HEK293 (cell line): ENCODE results near the gene KCNK17.

ENCODE experiments used
- CTCF ChIA-PET: fragments of 350-600 bp; formaldehyde crosslinking; extraction: SDS; loops from one replicate; lab custom pipeline; 2021; ENCODE audit warnings: antibody characterized with exemption; lab: Yijun Ruan, JAX
- POLR2A ChIA-PET: fragments of 300-600 bp; formaldehyde crosslinking; extraction: SDS; loops from one replicate; lab custom pipeline; 2020; ENCODE audit warnings: antibody characterized with exemption, inconsistent platforms; lab: Yijun Ruan, JAX
- H3K27ac ChIP-seq: fragments of 200-500 bp; sonication (Bioruptor generic); 2 replicates; pipeline ENCODE4 v1.5.1; 2014; ENCODE audit warnings: low read depth, low read length, control low read depth, inconsistent platforms; ENCODE audit errors: extremely low read depth
- H3K36me3 ChIP-seq, 2 experiments: fragments of 200-500 bp in 1 of 2; sonication (Bioruptor generic) in 1 of 2; 1 replicate in 1 of 2; 2 replicates in 1 of 2; pipeline ENCODE4 v1.5.1; 2014 to 2017; ENCODE audit warnings: inconsistent platforms in 2 of 2, low read length in 2 of 2; ENCODE audit not compliant: control insufficient read depth in 2 of 2, insufficient read depth in 1 of 2
- H3K4me1 ChIP-seq: fragments of 200-500 bp; sonication (Bioruptor generic); 2 replicates; pipeline ENCODE4 v1.5.1; 2014; ENCODE audit warnings: mild to moderate bottlenecking, low read length, inconsistent platforms; ENCODE audit not compliant: control insufficient read depth, insufficient read depth
- H3K4me3 ChIP-seq: 2 replicates; pipeline ENCODE4 v1.5.1; 2011; ENCODE audit warnings: low read depth, mild to moderate bottlenecking, control low read depth, low read length, moderate library complexity
- H3K9me3 ChIP-seq: fragments of 200-500 bp; sonication (Bioruptor generic); 2 replicates; pipeline ENCODE4 v1.5.1; 2014; ENCODE audit warnings: low read depth, low read length, inconsistent platforms; ENCODE audit not compliant: control insufficient read depth, insufficient read depth
- BCL11A ChIP-seq: fragments of 450-650 bp; formaldehyde crosslinking; IDR thresholded peaks from 2 replicates; pipeline ENCODE4 v1.5.1; 2016; ENCODE audit warnings: low read depth, missing biosample characterization, missing genetic modification characterization
- SP7 ChIP-seq: fragments of 450-650 bp; formaldehyde crosslinking; IDR thresholded peaks from 2 replicates; pipeline ENCODE4 v1.5.1; 2016; ENCODE audit warnings: missing biosample characterization, missing genetic modification characterization
- ZNF138 ChIP-seq: fragments of 450-650 bp; formaldehyde crosslinking; IDR thresholded peaks from 2 replicates; pipeline ENCODE4 v1.5.1; 2016; ENCODE audit warnings: missing biosample characterization, missing genetic modification characterization, borderline replicate concordance
- ZNF214 ChIP-seq: fragments of 450-650 bp; formaldehyde crosslinking; IDR thresholded peaks from 2 replicates; pipeline ENCODE4 v1.5.1; 2017; ENCODE audit warnings: missing biosample characterization, mild to moderate bottlenecking, missing genetic modification characterization, borderline replicate concordance
- ZNF670 ChIP-seq: fragments of 450-650 bp; formaldehyde crosslinking; IDR thresholded peaks from 2 replicates; pipeline ENCODE4 v1.5.1; 2016; ENCODE audit warnings: missing biosample characterization, missing genetic modification characterization, low read depth
- TF ChIP-seq, protein P1 (sequence below): fragments of 450-650 bp; formaldehyde crosslinking; IDR thresholded peaks from 2 replicates; pipeline ENCODE4 v1.5.1; 2016; ENCODE audit warnings: missing biosample characterization, missing genetic modification characterization, borderline replicate concordance
- TF ChIP-seq, protein P2 (sequence below): IDR thresholded peaks from 2 replicates; pipeline ENCODE4 v1.6.1; 2011; ENCODE audit warnings: mild to moderate bottlenecking, low read depth, low read length, borderline replicate concordance
- TF ChIP-seq, protein P3 (sequence below): fragments of 450-650 bp; formaldehyde crosslinking; IDR thresholded peaks from 2 replicates; pipeline ENCODE4 v1.5.1; 2016; ENCODE audit warnings: missing biosample characterization, missing genetic modification characterization
- TF ChIP-seq, protein P4 (sequence below): fragments of 450-650 bp; formaldehyde crosslinking; IDR thresholded peaks from 2 replicates; pipeline ENCODE4 v1.5.1; 2016; ENCODE audit warnings: missing biosample characterization, missing genetic modification characterization

KCNK17 gene

DNA sequence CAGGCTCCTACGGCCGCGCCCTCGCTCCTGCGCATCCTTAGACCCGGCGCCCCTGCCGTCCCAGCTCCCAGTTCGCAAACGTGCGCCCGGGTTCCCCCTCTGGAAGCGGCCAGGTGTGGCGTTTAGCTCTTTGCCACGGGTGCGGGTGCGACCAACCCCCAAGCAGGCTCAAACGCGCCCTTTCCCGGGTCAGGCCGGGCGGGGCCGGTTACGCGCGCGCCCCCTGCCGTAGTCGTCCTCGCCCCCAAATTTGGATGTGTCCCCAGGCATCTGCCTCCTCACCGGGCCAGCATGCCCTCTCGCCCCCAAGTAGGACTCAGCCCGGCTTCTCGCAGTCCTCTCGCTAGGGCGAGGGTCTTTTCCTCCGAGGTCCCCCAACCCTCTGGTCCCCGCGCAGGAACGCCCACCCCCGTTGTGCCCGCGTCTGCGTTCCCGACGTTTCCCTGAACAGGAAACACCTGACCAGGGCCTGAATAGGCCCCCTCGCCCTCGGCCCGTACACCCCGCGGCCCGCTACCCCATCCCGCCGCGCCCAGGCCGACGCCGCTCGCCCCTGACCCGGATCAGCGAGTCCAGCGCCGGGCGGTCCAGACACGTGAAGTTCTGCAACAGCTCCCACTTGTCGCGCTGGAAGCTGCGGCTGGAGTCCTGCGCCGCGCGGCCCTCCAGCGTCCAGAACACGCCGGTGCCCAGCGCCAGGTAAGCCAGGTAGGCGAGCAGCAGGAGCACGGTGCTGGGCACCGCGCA is 520 bp downstream of the KCNK17 start:
- Histone ChIP-seq H3K27ac (no peak overlapping the region), H3K4me1 (no peaks in the 10 kb centered on the region), H3K4me3 (no peak overlapping the region), H3K36me3 (no peaks in the 10 kb centered on the region), H3K9me3 (no peaks in the 10 kb centered on the region)
- ChIA-PET POLR2A (no interaction called here), CTCF (interaction anchor here (0.9 to 1.3 kb wide), 3 partner anchors 11 to 442 kb away, joined by 3 to 4 read pairs (median 3); no protein-coding TSS in a partner anchor)
- TF ChIP-seq, protein P1, sequence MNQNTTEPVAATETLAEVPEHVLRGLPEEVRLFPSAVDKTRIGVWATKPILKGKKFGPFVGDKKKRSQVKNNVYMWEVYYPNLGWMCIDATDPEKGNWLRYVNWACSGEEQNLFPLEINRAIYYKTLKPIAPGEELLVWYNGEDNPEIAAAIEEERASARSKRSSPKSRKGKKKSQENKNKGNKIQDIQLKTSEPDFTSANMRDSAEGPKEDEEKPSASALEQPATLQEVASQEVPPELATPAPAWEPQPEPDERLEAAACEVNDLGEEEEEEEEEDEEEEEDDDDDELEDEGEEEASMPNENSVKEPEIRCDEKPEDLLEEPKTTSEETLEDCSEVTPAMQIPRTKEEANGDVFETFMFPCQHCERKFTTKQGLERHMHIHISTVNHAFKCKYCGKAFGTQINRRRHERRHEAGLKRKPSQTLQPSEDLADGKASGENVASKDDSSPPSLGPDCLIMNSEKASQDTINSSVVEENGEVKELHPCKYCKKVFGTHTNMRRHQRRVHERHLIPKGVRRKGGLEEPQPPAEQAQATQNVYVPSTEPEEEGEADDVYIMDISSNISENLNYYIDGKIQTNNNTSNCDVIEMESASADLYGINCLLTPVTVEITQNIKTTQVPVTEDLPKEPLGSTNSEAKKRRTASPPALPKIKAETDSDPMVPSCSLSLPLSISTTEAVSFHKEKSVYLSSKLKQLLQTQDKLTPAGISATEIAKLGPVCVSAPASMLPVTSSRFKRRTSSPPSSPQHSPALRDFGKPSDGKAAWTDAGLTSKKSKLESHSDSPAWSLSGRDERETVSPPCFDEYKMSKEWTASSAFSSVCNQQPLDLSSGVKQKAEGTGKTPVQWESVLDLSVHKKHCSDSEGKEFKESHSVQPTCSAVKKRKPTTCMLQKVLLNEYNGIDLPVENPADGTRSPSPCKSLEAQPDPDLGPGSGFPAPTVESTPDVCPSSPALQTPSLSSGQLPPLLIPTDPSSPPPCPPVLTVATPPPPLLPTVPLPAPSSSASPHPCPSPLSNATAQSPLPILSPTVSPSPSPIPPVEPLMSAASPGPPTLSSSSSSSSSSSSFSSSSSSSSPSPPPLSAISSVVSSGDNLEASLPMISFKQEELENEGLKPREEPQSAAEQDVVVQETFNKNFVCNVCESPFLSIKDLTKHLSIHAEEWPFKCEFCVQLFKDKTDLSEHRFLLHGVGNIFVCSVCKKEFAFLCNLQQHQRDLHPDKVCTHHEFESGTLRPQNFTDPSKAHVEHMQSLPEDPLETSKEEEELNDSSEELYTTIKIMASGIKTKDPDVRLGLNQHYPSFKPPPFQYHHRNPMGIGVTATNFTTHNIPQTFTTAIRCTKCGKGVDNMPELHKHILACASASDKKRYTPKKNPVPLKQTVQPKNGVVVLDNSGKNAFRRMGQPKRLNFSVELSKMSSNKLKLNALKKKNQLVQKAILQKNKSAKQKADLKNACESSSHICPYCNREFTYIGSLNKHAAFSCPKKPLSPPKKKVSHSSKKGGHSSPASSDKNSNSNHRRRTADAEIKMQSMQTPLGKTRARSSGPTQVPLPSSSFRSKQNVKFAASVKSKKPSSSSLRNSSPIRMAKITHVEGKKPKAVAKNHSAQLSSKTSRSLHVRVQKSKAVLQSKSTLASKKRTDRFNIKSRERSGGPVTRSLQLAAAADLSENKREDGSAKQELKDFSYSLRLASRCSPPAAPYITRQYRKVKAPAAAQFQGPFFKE (tag by site-specific recombination): no peak
- TF ChIP-seq, protein P2, sequence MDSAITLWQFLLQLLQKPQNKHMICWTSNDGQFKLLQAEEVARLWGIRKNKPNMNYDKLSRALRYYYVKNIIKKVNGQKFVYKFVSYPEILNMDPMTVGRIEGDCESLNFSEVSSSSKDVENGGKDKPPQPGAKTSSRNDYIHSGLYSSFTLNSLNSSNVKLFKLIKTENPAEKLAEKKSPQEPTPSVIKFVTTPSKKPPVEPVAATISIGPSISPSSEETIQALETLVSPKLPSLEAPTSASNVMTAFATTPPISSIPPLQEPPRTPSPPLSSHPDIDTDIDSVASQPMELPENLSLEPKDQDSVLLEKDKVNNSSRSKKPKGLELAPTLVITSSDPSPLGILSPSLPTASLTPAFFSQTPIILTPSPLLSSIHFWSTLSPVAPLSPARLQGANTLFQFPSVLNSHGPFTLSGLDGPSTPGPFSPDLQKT: no peak
- TF ChIP-seq ZNF138 (no peak), BCL11A (no peak), ZNF214 (tag by site-specific recombination) (no peak), ZNF670 (tag by site-specific recombination) (no peak), SP7 (tag by site-specific recombination) (no peak)
- TF ChIP-seq, protein P3, sequence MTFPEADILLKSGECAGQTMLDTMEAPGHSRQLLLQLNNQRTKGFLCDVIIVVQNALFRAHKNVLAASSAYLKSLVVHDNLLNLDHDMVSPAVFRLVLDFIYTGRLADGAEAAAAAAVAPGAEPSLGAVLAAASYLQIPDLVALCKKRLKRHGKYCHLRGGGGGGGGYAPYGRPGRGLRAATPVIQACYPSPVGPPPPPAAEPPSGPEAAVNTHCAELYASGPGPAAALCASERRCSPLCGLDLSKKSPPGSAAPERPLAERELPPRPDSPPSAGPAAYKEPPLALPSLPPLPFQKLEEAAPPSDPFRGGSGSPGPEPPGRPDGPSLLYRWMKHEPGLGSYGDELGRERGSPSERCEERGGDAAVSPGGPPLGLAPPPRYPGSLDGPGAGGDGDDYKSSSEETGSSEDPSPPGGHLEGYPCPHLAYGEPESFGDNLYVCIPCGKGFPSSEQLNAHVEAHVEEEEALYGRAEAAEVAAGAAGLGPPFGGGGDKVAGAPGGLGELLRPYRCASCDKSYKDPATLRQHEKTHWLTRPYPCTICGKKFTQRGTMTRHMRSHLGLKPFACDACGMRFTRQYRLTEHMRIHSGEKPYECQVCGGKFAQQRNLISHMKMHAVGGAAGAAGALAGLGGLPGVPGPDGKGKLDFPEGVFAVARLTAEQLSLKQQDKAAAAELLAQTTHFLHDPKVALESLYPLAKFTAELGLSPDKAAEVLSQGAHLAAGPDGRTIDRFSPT: no peak
- TF ChIP-seq, protein P4, sequence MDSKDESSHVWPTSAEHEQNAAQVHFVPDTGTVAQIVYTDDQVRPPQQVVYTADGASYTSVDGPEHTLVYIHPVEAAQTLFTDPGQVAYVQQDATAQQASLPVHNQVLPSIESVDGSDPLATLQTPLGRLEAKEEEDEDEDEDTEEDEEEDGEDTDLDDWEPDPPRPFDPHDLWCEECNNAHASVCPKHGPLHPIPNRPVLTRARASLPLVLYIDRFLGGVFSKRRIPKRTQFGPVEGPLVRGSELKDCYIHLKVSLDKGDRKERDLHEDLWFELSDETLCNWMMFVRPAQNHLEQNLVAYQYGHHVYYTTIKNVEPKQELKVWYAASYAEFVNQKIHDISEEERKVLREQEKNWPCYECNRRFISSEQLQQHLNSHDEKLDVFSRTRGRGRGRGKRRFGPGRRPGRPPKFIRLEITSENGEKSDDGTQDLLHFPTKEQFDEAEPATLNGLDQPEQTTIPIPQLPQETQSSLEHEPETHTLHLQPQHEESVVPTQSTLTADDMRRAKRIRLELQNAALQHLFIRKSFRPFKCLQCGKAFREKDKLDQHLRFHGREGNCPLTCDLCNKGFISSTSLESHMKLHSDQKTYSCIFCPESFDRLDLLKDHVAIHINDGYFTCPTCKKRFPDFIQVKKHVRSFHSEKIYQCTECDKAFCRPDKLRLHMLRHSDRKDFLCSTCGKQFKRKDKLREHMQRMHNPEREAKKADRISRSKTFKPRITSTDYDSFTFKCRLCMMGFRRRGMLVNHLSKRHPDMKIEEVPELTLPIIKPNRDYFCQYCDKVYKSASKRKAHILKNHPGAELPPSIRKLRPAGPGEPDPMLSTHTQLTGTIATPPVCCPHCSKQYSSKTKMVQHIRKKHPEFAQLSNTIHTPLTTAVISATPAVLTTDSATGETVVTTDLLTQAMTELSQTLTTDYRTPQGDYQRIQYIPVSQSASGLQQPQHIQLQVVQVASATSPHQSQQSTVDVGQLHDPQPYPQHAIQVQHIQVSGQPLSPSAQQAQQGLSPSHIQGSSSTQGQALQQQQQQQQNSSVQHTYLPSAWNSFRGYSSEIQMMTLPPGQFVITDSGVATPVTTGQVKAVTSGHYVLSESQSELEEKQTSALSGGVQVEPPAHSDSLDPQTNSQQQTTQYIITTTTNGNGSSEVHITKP (tag by site-specific recombination): no peak
